Muscle layer of colon (tissue), 2 donors: Measurements from ENCODE around the gene WDR59.
A peak's percentile ranks its signal among the peaks of the same experiment; 100 is the strongest.

Experiments used
- H3K27ac ChIP-seq: one replicate; pipeline ENCODE4 v1.7.0; 2013; ENCODE audit warnings: low read depth, mild to moderate bottlenecking, low read length, moderate library complexity
- H3K27me3 ChIP-seq, 2 donors: one replicate each; pipeline ENCODE4 v1.7.0; 2013; ENCODE audit warnings: low read length in 2 of 2, mild to moderate bottlenecking in 2 of 2; ENCODE audit not compliant: insufficient read depth in 2 of 2, control insufficient read depth in 1 of 2
- H3K36me3 ChIP-seq: one replicate; pipeline ENCODE4 v1.7.0; 2013; ENCODE audit warnings: mild to moderate bottlenecking, low read length; ENCODE audit not compliant: insufficient read depth
- H3K4me1 ChIP-seq: one replicate; pipeline ENCODE4 v1.7.0; 2013; ENCODE audit warnings: mild to moderate bottlenecking, low read length; ENCODE audit not compliant: insufficient read depth
- H3K4me3 ChIP-seq, 2 donors: one replicate each; pipeline ENCODE4 v1.7.0; 2013; ENCODE audit warnings: low read length in 2 of 2, low read depth in 1 of 2, mild to moderate bottlenecking in 1 of 2, moderate library complexity in 1 of 2
- H3K9ac ChIP-seq: one replicate; pipeline ENCODE4 v1.7.0; 2013; ENCODE audit warnings: low read length
- H3K9me3 ChIP-seq: one replicate; pipeline ENCODE4 v1.7.0; 2013; ENCODE audit warnings: mild to moderate bottlenecking, low read length
- donor health status: abdominal sarcoma.
- donor health status: Adenocarcinoma of cecum.

Gene WDR59

GRCh38 chr16:74842413-74842812 is 142.5 kb downstream of the WDR59 start:
- no peak overlapping the region for H3K9ac ChIP-seq
- H3K4me1 ChIP-seq, result no peaks in the 10 kb centered on the region
- no peaks in the 10 kb centered on the region for H3K36me3 ChIP-seq
- H3K9me3 ChIP-seq, result no peaks in the 10 kb centered on the region
- H3K4me3 ChIP-seq, result no peak overlapping the region
- no peaks in the 10 kb centered on the region for H3K27me3 ChIP-seq
- H3K27ac ChIP-seq, result no peak overlapping the region

GRCh38 chr16:74841904-74842303 is 143.0 kb downstream of the WDR59 start:
- H3K27me3 ChIP-seq, result no peaks in the 10 kb centered on the region
- H3K4me1 ChIP-seq, result peaks cover 2% of the 10 kb centered on the region
- no peak overlapping the region for H3K4me3 ChIP-seq
- no peaks in the 10 kb centered on the region for H3K36me3 ChIP-seq
- H3K27ac ChIP-seq, result no peak overlapping the region
- no peaks in the 10 kb centered on the region for H3K9me3 ChIP-seq
- H3K9ac ChIP-seq, result no peak overlapping the region

GRCh38 chr16:74841469-74841868 is 143.5 kb downstream of the WDR59 start:
- H3K9me3 ChIP-seq, result no peaks in the 10 kb centered on the region
- no peak overlapping the region for H3K27ac ChIP-seq
- no peak overlapping the region for H3K9ac ChIP-seq
- no peak overlapping the region for H3K4me3 ChIP-seq
- H3K36me3 ChIP-seq, result no peaks in the 10 kb centered on the region
- peaks cover 4% of the 10 kb centered on the region for H3K4me1 ChIP-seq
- no peaks in the 10 kb centered on the region for H3K27me3 ChIP-seq

GRCh38 chr16:74837056-74837455 is 147.9 kb downstream of the WDR59 start:
- peak overlapping the region; percentile 32 for H3K27ac ChIP-seq
- H3K4me3 ChIP-seq, result no peak overlapping the region
- no peak overlapping the region for H3K9ac ChIP-seq
- H3K36me3 ChIP-seq, result no peaks in the 10 kb centered on the region
- H3K27me3 ChIP-seq, result no peaks in the 10 kb centered on the region
- H3K4me1 ChIP-seq, result peaks cover 4% of the 10 kb centered on the region
- no peaks in the 10 kb centered on the region for H3K9me3 ChIP-seq

GRCh38 chr16:74836111-74836671 is 148.7 kb downstream of the WDR59 start:
- no peaks in the 10 kb centered on the region for H3K27me3 ChIP-seq
- no peak overlapping the region for H3K9ac ChIP-seq
- H3K4me3 ChIP-seq, result no peak overlapping the region
- H3K36me3 ChIP-seq, result no peaks in the 10 kb centered on the region
- no peak overlapping the region for H3K27ac ChIP-seq
- H3K9me3 ChIP-seq, result no peaks in the 10 kb centered on the region
- peaks cover 4% of the 10 kb centered on the region for H3K4me1 ChIP-seq

GRCh38 chr16:74832228-74832627 is 152.7 kb downstream of the WDR59 start:
- Histone ChIP-seq H3K36me3 (no peaks in the 10 kb centered on the region), H3K4me3 (no peak overlapping the region), H3K27me3 (no peaks in the 10 kb centered on the region), H3K4me1 (peaks cover 4% of the 10 kb centered on the region), H3K9me3 (no peaks in the 10 kb centered on the region), H3K9ac (no peak overlapping the region), H3K27ac (no peak overlapping the region)

- Histone ChIP-seq H3K36me3 (no peaks in the 10 kb centered on the region), H3K4me3 (no peak overlapping the region), H3K9ac (no peak overlapping the region), H3K9me3 (no peaks in the 10 kb centered on the region), H3K4me1 (no peaks in the 10 kb centered on the region), H3K27me3 (no peaks in the 10 kb centered on the region), H3K27ac (no peak overlapping the region)
Observed at GRCh38 chr16:74831467-74831866, 153.5 kb downstream of the WDR59 start.

GRCh38 chr16:74830648-74831047 is 154.3 kb downstream of the WDR59 start:
- Histone ChIP-seq H3K36me3 (no peaks in the 10 kb centered on the region), H3K27me3 (no peaks in the 10 kb centered on the region), H3K4me1 (no peaks in the 10 kb centered on the region), H3K9me3 (no peaks in the 10 kb centered on the region), H3K27ac (no peak overlapping the region), H3K4me3 (no peak overlapping the region), H3K9ac (no peak overlapping the region)

GRCh38 chr16:74829637-74830036 is 155.3 kb downstream of the WDR59 start:
- Histone ChIP-seq H3K4me1 (no peaks in the 10 kb centered on the region), H3K9ac (no peak overlapping the region), H3K9me3 (no peaks in the 10 kb centered on the region), H3K4me3 (no peak overlapping the region), H3K27me3 (no peaks in the 10 kb centered on the region), H3K36me3 (no peaks in the 10 kb centered on the region), H3K27ac (no peak overlapping the region)

- H3K4me1 ChIP-seq, result no peaks in the 10 kb centered on the region
- no peaks in the 10 kb centered on the region for H3K9me3 ChIP-seq
- H3K27me3 ChIP-seq, result no peaks in the 10 kb centered on the region
- H3K9ac ChIP-seq, result no peak overlapping the region
- H3K36me3 ChIP-seq, result no peaks in the 10 kb centered on the region
- H3K4me3 ChIP-seq, result no peak overlapping the region
- no peak overlapping the region for H3K27ac ChIP-seq
Observed at GRCh38 chr16:74825941-74826340, 159.0 kb downstream of the WDR59 start.

- no peak overlapping the region for H3K4me3 ChIP-seq
- H3K9ac ChIP-seq, result no peak overlapping the region
- H3K27ac ChIP-seq, result no peak overlapping the region
- no peaks in the 10 kb centered on the region for H3K27me3 ChIP-seq
- no peaks in the 10 kb centered on the region for H3K9me3 ChIP-seq
- H3K36me3 ChIP-seq, result no peaks in the 10 kb centered on the region
- no peaks in the 10 kb centered on the region for H3K4me1 ChIP-seq
Observed at GRCh38 chr16:74825016-74825415, 159.9 kb downstream of the WDR59 start.
